NCI-H2196 (cell line): ENCODE measurements around the gene EXOSC2.

Source experiments
- DNase-seq: peaks from one replicate; lab custom pipeline; 2025; ENCODE audit not compliant: unreplicated experiment; lab: John Stamatoyannopoulos, UW

The EXOSC2 gene

DNA sequence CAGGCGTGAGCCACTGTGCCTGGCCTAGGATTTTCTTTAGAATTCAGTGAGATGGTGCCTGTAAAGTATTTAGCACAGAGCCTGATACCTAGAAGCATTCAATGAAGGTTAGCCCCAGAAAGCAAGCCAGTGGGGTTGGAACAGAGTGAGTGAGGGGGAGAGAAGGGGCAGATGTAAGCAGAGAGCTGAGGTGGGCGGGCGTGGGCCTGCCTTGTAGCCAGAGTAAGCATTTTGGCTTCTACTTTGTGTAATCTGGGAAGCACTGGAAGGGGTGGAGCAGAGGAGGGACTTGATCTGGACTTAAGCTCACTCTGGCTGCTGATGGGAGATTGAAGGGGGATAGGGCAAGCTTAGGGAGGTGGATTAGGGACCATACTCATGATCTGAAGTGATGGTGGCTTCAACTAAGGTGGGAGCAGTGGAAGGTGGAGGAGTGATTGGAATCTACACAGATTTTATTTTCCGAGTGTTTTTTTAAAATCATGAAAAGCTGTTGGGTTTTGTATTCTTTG lies 2.6 kb downstream of the EXOSC2 start:
- no peak for DNase-seq

GRCh38 chr9:130696996-130697395 lies 3.4 kb downstream of the EXOSC2 start:
- DNase-seq, result no peak

- no peak for DNase-seq
Measured at GRCh38 chr9:130698514-130698913, 4.9 kb downstream of the EXOSC2 start.

DNA sequence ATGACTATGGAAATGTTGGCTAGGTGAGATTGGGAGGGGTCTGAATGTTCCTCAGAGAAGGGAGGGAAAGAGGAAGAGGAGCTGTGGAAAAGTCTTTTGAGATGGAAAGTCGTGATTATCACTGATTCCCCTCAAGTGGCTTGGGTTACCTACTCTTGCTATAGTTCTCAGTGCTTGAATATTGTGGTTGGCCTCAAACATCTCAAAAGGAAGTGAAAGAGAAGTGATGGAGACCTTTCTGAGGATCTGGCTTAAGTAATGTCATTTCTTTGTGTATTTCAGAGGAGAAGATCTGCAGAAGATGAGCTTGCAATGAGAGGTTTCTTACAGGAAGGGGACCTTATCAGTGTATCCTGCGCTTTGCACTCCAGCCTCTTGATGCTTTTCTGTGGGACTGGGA lies 5.5 kb downstream of the EXOSC2 start:
- no peak for DNase-seq

DNA sequence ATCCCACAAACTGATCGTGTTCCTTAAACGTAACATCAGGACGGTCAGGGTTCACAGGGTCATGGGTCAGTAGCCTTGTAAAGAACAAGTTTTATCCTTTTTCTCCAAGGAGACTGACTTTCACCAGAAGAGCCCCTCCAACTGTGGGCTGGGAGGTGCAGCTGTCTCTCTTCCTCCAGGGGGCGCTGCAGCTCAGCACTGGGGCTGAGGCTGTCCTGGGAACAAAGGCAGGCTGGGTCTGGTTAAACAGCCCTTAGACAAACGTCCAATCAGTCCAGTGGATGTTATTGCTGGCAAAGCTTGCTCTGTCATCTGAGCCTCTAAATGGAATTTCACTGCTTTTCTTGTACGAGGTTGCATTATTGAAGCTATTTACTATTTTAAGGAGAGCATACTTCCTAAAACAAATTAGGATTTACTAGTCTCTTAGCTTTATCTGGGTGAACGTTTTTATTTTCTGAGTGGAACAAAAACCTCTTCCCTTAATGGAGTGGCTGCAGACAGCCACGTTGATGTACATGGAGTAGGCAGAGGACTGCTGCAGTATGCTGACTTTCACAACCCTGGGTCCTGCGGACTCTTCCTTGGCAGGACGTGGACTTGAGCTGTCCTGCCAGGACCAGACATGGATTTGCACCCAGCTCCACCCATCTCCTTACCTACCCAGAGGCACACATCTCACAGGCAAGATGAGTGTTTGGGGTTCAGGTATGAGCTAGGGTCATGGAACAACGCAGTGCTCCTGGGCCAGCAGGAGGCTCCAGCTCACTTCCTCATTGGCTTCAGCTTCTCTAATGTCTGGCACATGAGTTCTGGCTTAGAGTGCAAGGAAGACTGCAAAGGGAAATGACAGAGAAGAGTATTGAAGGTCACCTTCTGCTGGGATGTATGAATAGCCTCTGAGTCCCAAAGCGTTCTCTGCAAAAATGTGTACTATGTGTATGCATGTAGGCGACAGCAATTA lies 7.8 kb downstream of the EXOSC2 start:
- peak; percentile 91 for DNase-seq

GRCh38 chr9:130703501-130703900 lies 9.9 kb downstream of the EXOSC2 start:
- DNase-seq, result no peak

DNA sequence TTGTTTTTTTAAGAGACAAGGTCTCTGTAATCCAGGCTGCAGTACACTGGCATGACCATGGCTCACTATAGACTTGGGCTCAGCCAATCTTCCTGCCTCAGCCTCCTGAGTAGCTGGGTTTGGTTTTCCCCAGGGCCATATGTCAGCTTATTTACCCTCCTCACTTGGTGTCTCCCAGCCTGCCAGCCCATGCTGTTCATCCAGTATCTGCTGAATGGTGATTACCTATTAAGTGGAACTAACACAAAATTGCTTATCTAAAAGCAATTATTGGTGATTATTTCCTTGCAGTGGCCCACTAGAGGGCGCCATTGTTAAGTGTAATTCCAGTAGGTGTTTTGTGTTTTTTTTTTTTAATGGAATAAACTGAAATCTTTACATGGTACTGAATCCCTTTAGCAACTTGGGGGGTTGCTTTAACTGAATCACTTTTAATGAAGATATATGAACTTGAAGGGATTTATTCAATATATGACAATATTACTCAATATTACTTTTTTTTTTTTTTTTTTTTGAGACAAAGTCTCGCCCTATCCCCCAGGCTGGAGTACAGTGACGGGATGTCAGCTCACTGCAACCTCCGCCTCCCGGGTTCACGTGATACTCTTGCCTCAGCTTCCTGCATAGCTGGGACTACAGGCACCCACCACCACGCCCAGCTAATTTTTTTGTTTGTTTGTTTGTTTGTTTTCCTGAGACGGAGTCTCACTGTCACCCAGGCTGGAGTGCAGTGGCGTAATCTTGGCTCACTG lies 13.8 kb downstream of the EXOSC2 start:
- peak; percentile 74 for DNase-seq

GRCh38 chr9:130710822-130711352 lies 17.3 kb downstream of the EXOSC2 start:
- no peak for DNase-seq

- no peak for DNase-seq
Measured at GRCh38 chr9:130711469-130711868, 17.9 kb downstream of the EXOSC2 start.

- DNase-seq, result peak; percentile 96
Measured at GRCh38 chr9:130712564-130713285, 19.1 kb downstream of the EXOSC2 start.

GRCh38 chr9:130713286-130713960 lies 19.8 kb downstream of the EXOSC2 start:
- DNase-seq, result no peak

- no peak for DNase-seq
Measured at GRCh38 chr9:130714586-130715110, 21.1 kb downstream of the EXOSC2 start.

- DNase-seq, result no peak
Measured at GRCh38 chr9:130715270-130715669, 21.7 kb downstream of the EXOSC2 start.

GRCh38 chr9:130718562-130718961 lies 25.0 kb downstream of the EXOSC2 start:
- DNase-seq, result no peak

DNA sequence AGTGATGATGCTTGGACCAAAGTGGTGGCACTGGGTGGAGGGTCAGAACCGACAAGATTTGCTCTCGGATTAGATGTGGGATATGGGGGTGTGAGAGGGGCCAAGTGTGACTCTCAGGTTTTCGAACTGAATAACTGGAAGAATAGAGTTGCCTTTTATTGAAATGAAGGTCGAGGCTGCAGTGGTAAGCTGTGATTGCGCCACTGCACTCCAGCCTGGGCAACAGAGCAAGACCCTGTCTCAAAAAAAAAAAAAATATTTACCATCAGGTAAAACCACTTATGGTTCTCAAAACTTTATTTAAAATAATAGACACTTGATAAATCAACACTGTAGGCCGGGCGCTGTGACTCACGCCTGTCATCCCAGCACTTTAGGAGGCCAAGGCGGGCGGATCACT lies 27.2 kb downstream of the EXOSC2 start:
- DNase-seq, result no peak

- DNase-seq, result no peak
Measured at GRCh38 chr9:130728721-130729120, 35.1 kb downstream of the EXOSC2 start.

DNA sequence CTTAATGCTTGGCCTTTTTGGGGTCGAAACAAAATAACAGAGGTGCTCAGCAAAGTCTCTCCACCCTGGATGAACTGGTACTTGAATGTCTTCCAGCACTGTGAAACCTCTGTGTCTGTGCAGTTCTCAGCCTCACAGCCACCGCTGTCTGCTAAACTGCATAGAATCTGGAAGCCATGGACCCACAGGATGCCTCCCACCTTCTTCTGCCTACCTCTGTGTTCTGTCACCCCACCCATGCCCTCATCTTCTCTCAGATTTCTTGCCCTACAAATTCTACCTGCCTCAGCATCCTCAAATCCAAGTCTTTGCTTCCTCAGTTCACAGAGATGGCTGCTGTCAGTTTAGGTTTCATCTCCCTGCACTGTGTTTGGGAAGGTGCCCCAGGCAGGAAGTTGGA lies 35.6 kb downstream of the EXOSC2 start:
- no peak for DNase-seq

- peak; percentile 46 for DNase-seq
Measured at GRCh38 chr9:130731355-130731754, 37.8 kb downstream of the EXOSC2 start.

DNA sequence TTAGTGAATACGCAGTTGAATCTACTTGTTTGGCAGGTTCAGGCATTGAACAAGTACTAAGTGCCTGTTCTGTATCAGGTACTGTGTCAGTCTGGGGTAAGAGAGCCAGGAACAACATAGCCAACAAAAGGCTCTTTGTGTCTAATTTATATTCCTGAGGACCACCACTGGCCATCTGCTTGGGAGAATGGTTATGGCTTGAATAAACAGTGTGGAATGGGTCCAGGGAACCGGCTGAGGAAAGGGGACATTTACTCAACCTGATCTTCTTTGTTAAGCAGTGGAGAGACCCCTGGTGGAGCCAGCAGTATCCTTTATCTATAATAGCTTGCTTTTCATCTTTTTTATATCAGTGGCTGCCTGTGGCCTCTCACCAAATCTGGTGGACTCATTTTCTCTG lies 38.6 kb downstream of the EXOSC2 start:
- DNase-seq, result no peak

DNA sequence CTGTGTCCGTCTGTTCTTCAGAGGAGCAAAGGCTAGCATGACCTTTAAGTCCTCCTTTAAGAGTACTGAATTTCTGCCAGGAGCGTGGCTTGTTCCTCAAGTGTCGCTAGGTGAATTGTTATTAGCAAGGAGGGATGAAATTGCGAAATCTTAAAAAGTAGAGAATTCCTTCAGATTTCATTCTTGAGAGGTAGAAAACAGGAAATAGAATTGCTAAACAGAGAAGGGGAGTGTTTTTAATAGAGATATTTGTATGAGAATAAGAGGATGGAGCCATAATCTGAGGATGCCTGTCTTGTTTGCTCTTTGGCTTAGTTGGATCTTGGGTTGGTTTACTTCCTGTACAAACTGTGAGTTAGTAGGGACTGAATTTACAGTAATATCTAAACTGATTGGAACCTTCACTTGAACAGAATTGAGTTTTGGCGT lies 39.2 kb downstream of the EXOSC2 start:
- no peak for DNase-seq
